GM03348 (cell line): ENCODE results near the gene NOC2L.
A peak's percentile ranks its signal among the peaks of the same experiment; 100 is the strongest.

Experiments used
- DNase-seq: peaks from one replicate; pipeline ENCODE4 v3.0.0; 2012; ENCODE audit warnings: low spot score

NOC2L gene

GRCh38 chr1:929712-930632, 29.1 kb downstream of the NOC2L start:
- no peak for DNase-seq

GRCh38 chr1:928825-929661, 30.0 kb downstream of the NOC2L start:
- no peak for DNase-seq

- DNase-seq: no peak
These were observed 31.3 kb downstream of the NOC2L start for GRCh38 chr1:927748-928147.

- no peak for DNase-seq
These were observed 31.8 kb downstream of the NOC2L start for GRCh38 chr1:927234-927633.

DNA sequence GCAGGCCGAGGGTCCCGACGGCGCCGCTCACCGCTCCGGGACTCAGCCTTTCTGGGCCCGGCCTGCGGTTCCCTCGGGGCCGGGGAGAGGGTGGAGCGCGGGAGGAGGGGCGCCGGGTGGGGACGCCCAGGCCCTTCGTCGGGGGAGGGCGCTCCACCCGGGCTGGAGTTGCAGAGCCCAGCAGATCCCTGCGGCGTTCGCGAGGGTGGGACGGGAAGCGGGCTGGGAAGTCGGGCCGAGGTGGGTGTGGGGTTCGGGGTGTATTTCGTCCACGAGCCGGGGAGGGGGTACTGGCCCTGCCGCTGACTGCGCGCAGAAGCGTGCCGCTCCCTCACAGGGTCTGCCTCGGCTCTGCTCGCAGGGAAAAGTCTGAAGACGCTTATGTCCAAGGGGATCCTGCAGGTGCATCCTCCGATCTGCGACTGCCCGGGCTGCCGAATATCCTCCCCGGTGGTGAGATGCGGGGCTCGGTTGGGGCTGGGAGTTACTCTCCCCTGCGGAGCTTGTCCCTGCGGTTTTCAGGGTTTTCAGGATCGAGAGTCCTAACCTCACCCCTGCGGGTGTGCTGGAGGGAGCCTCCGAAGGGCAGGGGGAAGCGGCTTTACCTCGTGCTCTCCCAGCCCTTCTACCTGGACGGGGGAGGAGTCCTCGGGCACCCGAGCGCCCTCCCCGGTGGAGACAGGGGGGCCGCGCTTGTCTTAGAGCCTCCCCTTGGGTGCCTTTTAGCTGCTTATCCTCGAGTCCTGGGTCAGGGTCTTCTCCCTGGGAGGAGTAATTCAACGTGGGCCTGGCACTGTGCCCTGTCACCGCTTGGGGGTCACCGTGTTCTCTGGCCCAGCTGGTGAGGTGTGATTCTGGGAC, 33.3 kb downstream of the NOC2L start:
- peak; percentile 92 for DNase-seq

DNA sequence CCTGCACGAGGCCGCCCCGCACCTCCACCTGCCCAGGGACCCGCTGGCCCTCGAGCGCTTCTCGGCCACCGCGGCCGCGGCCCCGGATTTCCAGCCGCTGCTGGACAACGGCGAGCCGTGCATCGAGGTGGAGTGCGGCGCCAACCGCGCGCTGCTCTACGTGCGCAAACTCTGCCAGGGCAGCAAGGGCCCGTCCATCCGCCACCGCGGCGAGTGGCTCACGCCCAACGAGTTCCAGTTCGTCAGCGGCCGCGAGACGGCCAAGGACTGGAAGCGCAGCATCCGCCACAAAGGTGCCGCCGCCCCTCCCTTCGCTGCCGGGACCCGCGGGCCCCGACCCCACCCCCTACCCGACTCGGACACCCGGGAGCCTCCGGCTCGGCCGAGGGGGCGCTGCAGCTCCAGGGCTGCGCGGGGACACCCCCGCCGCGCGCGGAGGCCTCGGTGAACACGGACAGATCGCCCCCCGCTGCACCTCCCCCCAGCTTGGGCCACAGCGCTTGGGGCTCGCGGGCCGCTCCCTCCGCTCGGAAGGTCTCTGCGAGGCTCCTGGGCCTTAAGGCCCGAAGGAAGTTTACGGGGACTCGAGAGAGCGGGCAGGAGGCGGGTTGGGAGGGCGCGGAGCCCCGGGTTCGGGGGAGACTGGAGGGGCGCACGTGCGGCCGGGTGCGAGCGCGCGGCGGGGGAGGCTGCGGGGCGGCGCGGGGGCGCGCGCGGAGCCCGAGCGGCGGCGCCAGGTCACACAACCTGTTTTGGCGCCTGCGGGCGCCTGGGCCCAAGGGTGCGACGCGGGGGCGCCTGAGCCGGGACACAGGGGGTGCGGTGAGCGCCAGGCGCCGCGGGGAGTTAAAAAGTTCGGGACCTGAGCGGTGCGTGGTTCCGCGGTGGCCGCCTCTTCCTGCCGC, 34.1 kb downstream of the NOC2L start:
- DNase-seq: peak; percentile 70

- peak; percentile 64 for DNase-seq
These were observed 34.9 kb downstream of the NOC2L start for GRCh38 chr1:923991-924655.

- peak; percentile 87 for DNase-seq
These were observed 35.7 kb downstream of the NOC2L start, which contains the start of gene SAMD11 for GRCh38 chr1:923131-923990. SAMD11 (plus strand) TSS chr1:923923; CDS start chr1:924432, 509 bp downstream.

DNA sequence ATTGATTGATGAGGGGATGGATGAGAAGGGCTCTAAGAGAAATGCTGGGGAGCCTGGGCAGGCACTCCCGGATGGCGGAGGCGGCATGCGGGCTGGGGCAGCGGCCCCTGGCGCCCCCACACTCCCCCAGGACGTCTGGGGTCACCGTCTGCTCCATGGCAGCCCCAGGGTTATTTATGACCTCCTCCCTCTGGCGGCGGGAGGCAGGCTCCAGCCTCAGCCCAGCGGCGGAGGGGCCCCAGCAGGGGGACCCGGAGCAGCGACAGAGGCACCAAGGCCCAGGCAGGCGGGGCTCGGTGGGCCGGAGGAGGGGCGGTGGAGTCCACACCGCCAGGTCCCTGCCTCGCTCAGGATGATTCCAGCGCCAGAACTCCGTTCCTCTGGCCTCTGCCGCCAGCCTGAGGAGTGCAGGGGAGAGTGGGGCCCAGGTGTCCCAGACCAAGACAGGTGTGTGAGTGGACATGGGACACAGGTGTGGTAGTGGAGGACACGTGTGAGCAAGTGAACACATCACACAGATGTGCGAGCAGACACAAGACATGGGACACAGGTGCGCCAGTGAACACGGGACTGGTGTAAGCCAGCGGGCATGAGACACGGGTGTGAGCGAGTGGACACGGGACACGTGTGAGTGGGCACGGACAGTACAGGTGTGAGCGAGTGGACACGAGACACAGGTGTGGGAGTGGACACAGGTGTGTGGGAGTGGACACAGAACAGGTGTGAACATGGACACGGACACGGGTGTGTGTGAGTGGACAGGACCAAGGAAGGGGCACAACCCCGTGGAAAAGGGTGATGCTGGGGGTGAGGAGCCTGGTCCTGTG, 37.8 kb downstream of the NOC2L start:
- peak; percentile 93 for DNase-seq

- no peak for DNase-seq
These were observed 38.5 kb downstream of the NOC2L start for GRCh38 chr1:920521-920920.

DNA sequence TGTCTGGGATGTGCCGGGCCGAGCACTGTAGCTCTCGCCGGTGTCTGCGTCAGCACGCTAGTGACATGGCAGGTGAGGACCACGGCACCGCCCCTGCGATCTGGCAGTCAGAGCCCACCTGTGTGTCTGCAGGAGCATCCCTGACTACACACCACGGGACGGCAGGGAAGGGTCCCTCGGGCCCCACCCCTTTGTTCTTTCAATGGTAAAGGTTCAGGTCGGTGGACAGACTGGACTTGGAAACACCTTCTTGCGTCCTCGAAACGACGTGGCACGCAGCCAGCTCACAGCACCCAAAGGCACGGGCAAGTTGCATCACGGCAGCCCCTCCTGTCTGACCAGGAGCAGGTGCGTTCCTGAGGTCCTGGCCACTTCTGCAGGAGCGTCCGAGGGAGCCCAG, 39.0 kb downstream of the NOC2L start:
- no peak for DNase-seq

DNA sequence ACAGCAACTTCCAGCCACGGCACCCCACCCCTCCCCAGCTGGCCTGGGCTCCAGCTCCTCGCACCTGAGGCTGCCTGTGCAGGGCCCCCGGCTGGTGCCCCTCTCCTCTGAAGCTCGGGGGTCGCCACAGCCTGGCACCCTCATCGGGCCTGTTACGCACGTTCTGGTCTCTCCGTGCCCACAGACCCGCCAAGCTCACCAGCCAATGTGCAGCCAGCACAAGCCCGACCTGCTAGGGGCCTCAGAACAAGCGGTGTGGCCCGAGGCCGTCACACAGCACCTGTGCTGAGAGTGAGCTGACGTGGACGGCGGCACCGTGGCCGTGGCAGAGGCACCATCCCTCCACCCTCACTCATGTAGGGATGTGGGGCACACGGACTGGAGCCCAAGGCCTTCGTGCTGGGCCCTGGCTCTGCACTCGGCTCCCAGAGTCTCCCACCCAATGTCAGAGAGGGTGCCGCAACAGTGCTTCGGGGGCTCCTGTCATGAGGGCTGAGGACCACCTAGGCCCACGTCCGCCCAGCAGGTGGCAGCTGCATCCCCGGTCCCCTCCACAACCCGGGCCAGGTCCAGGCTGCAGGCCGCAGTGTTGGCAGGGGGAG, 39.7 kb downstream of the NOC2L start:
- DNase-seq: no peak

DNA sequence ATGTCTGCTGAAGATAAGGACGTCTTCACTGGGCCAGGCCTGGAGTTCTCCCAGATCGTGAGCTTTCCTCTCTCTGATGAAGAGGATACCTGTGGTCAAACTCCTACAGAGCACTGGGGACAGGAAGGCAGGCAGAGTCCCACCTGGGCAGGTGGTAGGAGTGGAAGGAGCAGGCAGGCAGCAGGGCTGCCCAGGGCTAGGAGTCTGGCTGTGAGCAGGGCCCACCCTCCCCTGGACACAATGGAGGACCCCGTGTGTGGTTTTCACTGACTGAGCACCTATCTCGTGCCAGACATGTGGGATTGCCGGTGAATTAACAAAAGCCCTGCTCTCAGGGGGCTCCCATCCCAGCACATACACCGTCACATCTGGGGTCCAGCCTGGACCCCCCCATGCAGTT, 40.2 kb downstream of the NOC2L start:
- DNase-seq: no peak

DNA sequence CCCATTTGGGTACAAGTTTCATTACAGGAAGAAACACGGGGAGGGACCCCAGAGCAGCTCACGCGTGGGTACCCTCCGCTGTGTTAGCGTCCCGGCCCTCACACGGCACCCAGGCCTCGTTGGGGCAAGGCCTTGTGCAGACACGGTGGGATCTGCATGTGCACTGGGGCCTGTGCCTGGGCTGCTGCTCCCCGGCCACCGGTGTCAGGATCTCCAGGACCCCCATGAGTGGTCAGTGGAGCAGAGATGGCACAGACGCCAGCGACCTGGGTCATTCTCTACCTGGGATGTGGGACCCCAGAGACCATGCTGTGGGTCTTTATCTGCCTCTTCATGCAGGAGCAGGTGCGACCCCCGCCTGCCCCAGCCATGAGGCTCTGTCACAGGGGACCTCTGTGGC, 40.7 kb downstream of the NOC2L start:
- no peak for DNase-seq

DNA sequence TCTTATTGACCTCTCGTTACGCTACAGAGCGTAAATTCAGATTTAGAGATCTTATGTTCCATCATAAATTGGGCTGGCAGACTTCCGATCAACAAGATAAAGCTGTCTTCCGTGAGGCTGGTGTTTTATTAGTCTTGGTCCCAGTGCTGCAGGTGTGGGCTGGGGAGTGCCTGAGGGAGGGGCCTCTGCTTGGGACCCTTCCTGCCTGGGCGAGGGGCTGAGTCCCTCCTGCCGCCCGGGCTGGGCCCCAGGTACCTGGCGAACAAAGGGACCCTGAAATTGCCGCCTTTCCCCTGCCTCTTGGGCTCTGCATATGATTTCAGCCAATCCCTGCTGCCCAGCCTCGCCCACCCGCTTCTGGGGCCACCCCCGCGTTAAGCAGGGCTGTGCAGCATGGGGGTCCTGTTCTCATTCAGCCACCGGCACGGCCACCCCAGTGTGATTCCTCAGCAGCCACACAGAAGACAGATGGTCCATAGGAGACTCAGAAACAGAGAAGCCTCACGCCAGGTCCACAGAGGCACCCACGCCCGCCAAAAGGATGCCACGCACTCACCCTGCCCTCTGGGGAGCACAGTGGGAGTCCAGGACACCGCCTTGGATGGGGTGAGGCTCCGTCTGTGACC, 41.5 kb downstream of the NOC2L start:
- no peak for DNase-seq

DNA sequence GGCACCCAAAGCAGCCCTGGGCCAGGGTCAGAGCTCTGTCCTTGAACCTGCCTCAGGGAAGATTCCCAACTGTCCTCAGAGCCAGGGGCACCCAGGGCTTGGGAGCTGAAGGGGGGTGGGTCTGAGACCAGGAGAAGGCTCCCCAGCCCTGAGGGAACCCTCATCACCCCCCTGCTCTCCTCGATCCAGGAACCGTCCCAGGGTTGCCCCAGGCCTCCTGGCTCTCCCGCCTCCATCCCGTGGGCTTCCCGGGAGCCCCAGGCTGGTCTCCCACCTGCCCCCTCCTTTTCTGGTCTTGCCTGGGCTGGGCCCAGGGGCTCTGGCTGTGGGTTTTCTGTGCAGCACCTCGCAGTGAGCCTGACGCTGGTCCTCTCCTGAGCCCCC, 42.0 kb downstream of the NOC2L start:
- DNase-seq: no peak
